Lower leg skin (tissue), 3 donors: Measurements from ENCODE around the gene GGT5.

Experiments
- CTCF ChIP-seq, 3 donors: fragments of 450-650 bp; IDR thresholded peaks; one replicate each; pipeline ENCODE4 v1.5.1; 2016; ENCODE audit warnings: antibody characterized with exemption in 3 of 3, mild to moderate bottlenecking in 3 of 3, moderate library complexity in 2 of 3
- POLR2A ChIP-seq, 2 donors: fragments of 450-650 bp; IDR thresholded peaks; one replicate each; pipeline ENCODE4 v1.6.1; 2016 to 2017; ENCODE audit warnings: antibody characterized with exemption in 2 of 2, mild to moderate bottlenecking in 1 of 2, moderate library complexity in 1 of 2

- no peak for TF ChIP-seq CTCF (IDR thresholded peaks at IDR 0.05)
- TF ChIP-seq POLR2A (IDR thresholded peaks at IDR 0.05) = no peak
Measured at GRCh38 chr22:24191381-24191841, 53.5 kb downstream of the GGT5 start.
